DOHH2 (cell line): Measurements from ENCODE around the gene MED17.

ENCODE experiments used
- EZH2phosphoT487 ChIP-seq: fragments of 200-600 bp; sonication (generic); IDR thresholded peaks from 2 replicates; pipeline ENCODE4 v1.6.1; 2017; ENCODE audit warnings: borderline replicate concordance, mild to moderate bottlenecking, antibody characterized with exemption, low read length, moderate library complexity, mixed read lengths
- TF ChIP-seq, protein P1 (sequence below): fragments of 200-600 bp; sonication (generic); IDR thresholded peaks from one replicate; pipeline ENCODE4 v1.5.1; 2014; ENCODE audit warnings: antibody characterized with exemption, mild to moderate bottlenecking, low read depth, low read length; ENCODE audit not compliant: poor library complexity, severe bottlenecking

DNA sequence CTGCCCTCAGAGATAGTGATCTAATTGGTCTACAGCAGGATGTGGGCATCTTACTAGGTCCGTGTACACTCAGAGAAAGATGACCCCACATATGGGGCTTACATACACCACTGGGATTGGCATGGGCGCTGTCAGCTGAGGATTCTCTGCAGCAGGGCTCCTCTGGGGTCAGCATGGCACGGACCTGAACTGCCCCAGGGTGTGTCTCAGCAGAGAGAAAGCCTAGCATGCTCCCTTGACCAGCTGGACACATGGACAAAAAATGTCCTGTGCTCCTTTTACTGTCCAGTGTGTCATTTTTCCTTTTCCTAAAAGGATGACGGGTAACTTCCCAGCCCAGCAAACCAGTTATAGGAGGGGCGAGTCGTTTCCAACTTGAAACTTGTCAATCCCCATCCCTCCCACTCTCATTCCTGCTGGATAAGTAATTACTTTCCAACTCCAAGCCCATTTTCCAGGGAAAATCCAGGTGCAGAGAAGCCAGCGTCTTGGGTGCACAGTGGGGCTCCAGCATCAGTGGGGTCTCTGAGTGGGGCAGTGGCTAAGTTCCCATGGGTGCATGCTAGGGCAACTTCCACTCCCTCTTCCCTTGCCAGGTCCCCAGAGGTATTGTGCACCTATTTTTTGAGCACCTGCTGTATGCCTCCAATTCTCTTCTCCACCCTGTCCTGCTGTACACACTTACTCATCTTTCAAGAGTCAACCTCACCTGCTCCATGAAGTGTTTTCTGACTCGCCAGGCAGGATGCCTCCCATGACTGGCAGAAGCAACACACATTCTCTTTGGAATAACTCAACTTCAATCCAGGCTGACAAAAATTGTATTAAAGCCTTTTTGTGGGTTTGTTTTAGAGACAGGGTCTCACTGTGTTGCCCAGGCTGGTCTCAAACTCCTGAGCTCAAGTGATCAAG lies 61.4 kb downstream of the MED17 start:
- TF ChIP-seq, protein P1, sequence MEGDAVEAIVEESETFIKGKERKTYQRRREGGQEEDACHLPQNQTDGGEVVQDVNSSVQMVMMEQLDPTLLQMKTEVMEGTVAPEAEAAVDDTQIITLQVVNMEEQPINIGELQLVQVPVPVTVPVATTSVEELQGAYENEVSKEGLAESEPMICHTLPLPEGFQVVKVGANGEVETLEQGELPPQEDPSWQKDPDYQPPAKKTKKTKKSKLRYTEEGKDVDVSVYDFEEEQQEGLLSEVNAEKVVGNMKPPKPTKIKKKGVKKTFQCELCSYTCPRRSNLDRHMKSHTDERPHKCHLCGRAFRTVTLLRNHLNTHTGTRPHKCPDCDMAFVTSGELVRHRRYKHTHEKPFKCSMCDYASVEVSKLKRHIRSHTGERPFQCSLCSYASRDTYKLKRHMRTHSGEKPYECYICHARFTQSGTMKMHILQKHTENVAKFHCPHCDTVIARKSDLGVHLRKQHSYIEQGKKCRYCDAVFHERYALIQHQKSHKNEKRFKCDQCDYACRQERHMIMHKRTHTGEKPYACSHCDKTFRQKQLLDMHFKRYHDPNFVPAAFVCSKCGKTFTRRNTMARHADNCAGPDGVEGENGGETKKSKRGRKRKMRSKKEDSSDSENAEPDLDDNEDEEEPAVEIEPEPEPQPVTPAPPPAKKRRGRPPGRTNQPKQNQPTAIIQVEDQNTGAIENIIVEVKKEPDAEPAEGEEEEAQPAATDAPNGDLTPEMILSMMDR, result no peak
- TF ChIP-seq EZH2phosphoT487, result no peak
